Body of pancreas (tissue), 4 donors: Measurements from ENCODE around the gene PDE4D. TPM values are rescaled to one million over a fixed set of nuclear protein-coding genes. Genes with fewer than 3 reads are reported as not detected.
A peak's percentile ranks its signal among the peaks of the same experiment; 100 is the strongest.

Experiments used
- ATAC-seq: fragments of 150-250 bp; one replicate; pipeline ENCODE4 v1.9.1; 2016
- DNase-seq, 4 donors: peaks; one replicate each; pipeline ENCODE4 v3.0.0-alpha.2; 2019
- H3K27ac ChIP-seq, 4 donors: fragments of 200-600 bp; sonication (generic); 1 replicate in 3 of 4; 2 replicates in 1 of 4; pipeline versions ENCODE4 v1.5.1 to v1.6.1; 2016 to 2019; ENCODE audit warnings: mild to moderate bottlenecking in 1 of 4, mixed read lengths in 1 of 4, moderate library complexity in 1 of 4
- H3K27me3 ChIP-seq, 2 donors: fragments of 200-600 bp; sonication (generic); one replicate each; pipeline ENCODE4 v1.6.0; 2016; ENCODE audit warnings: mild to moderate bottlenecking in 1 of 2
- H3K36me3 ChIP-seq, 2 donors: fragments of 200-600 bp; sonication (generic); replicated peaks in 1 of 2; 2 replicates each; pipeline ENCODE4 v1.5.1; 2016; ENCODE audit warnings: low read depth in 2 of 2; ENCODE audit not compliant: insufficient read depth in 1 of 2
- H3K4me1 ChIP-seq: fragments of 200-600 bp; sonication (generic); one replicate; pipeline ENCODE4 v1.6.0; 2016
- H3K4me3 ChIP-seq, 2 donors: fragments of 200-600 bp; sonication (generic); 1 replicate in 1 of 2; 2 replicates in 1 of 2; pipeline ENCODE4 v1.5.1; 2016 to 2019
- H3K9me3 ChIP-seq, 3 donors: fragments of 200-600 bp; sonication (generic); 1 replicate in 2 of 3; 2 replicates in 1 of 3; pipeline ENCODE4 v1.5.1; 2016
- POLR2A ChIP-seq, 3 donors: fragments of 450-650 bp; IDR thresholded peaks; one replicate each; pipeline ENCODE4 v1.6.1; 2016; ENCODE audit warnings: antibody characterized with exemption in 3 of 3, mild to moderate bottlenecking in 2 of 3
- WGBS, 2 donors: methylation state at CpG; one replicate each; pipeline ENCODE4 v1.1.5; 2017; 5-methylcytosine and 5-hydroxymethylcytosine counted together
- intact Hi-C: fragments of 100-400 bp; cut with DNase I; formaldehyde crosslinking; loops from one replicate; pipeline ENCODE4 v1.15.1; 2023
- total RNA-seq, 2 donors: library from RNA; depleted of rRNA; stranded (reverse); fragments of >200 nt; gene quantifications; one replicate each; pipeline ENCODE4 v1.1.0, GENCODE V29; 2016
- TF ChIP-seq, protein P1 (sequence below), 7 experiments: fragments of 450-650 bp in 4 of 7; fragments of 200-600 bp in 3 of 7; sonication (generic) in 3 of 7; IDR thresholded peaks; one replicate each; pipeline ENCODE4 v1.5.1; 2016 to 2019; ENCODE audit warnings: antibody characterized with exemption in 7 of 7

PDE4D gene
- total RNA-seq, 2 donors from 2014 or later: 8.6 to 9.2 TPM

GRCh38 chr5:58950224-58950623, 943.3 kb downstream of the PDE4D start:
- 0 to 44% methylated on average over 1 to 2 of the region's 2 CpGs for WGBS, 2 donors
- ATAC-seq: no peak

GRCh38 chr5:58946230-58946629, 947.3 kb downstream of the PDE4D start:
- Histone ChIP-seq H3K4me1 (peaks cover 7% of the 10 kb centered on the region), H3K9me3 (no peaks in the 10 kb centered on the region), H3K27me3 (no peaks in the 10 kb centered on the region), H3K36me3 (no peaks in the 10 kb centered on the region), H3K27ac (no peak overlapping the region), H3K4me3 (no peak overlapping the region)
- whole genome bisulfite sequencing, 2 donors: 0 to 4% methylated on average over 1 of the region's 1 CpG
- intact Hi-C loops: no loop called here
- no peak for ATAC-seq
- TF ChIP-seq, protein P1, sequence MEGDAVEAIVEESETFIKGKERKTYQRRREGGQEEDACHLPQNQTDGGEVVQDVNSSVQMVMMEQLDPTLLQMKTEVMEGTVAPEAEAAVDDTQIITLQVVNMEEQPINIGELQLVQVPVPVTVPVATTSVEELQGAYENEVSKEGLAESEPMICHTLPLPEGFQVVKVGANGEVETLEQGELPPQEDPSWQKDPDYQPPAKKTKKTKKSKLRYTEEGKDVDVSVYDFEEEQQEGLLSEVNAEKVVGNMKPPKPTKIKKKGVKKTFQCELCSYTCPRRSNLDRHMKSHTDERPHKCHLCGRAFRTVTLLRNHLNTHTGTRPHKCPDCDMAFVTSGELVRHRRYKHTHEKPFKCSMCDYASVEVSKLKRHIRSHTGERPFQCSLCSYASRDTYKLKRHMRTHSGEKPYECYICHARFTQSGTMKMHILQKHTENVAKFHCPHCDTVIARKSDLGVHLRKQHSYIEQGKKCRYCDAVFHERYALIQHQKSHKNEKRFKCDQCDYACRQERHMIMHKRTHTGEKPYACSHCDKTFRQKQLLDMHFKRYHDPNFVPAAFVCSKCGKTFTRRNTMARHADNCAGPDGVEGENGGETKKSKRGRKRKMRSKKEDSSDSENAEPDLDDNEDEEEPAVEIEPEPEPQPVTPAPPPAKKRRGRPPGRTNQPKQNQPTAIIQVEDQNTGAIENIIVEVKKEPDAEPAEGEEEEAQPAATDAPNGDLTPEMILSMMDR (IDR thresholded peaks at IDR 0.05): no peak
- TF ChIP-seq POLR2A (IDR thresholded peaks at IDR 0.05): no peak
- DNase-seq: no peak

More at GRCh38 chr5:58950224-58950623, 943.3 kb downstream of the PDE4D start:
- Histone ChIP-seq H3K4me3 (no peak overlapping the region), H3K4me1 (no peaks in the 10 kb centered on the region), H3K9me3 (no peaks in the 10 kb centered on the region), H3K27me3 (no peaks in the 10 kb centered on the region), H3K27ac (no peak overlapping the region), H3K36me3 (no peaks in the 10 kb centered on the region)
- TF ChIP-seq, protein P1 (IDR thresholded peaks at IDR 0.05): no peak
- TF ChIP-seq POLR2A (IDR thresholded peaks at IDR 0.05): no peak
- intact Hi-C loops: no loop called here
- DNase-seq: no peak

GRCh38 chr5:58944221-58944620, 949.3 kb downstream of the PDE4D start:
- WGBS, 2 donors: 90 to 100% methylated on average over 1 of the region's 1 CpG
- intact Hi-C loops: no loop called here
- Histone ChIP-seq H3K4me1 (peaks cover 19% of the 10 kb centered on the region), H3K27ac (no peak overlapping the region), H3K27me3 (no peaks in the 10 kb centered on the region), H3K4me3 (no peak overlapping the region), H3K9me3 (no peaks in the 10 kb centered on the region), H3K36me3 (no peaks in the 10 kb centered on the region)
- ATAC-seq (no peak), DNase-seq (no peak)
- no peak for TF ChIP-seq POLR2A (IDR thresholded peaks at IDR 0.05)
- TF ChIP-seq, protein P1 (IDR thresholded peaks at IDR 0.05): no peak

DNA sequence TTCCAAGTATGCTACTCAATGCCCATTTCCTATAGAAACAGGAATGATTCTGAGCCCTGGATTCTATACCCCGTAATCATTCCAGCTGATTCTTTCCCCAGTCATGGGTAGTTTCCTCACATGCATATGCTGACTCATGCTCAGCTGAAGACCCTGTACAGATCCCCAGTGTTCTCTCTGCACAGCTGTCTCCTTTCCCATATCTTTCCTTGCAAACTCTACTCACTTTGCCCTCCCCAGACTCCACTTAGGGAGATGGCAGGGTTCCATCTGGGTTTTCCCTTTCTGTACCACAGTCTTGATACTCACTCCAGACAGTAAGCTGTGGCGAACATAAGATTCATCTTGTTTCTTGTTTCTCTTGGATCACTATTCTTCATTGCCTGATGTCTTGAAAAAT, 953.1 kb downstream of the PDE4D start:
- TF ChIP-seq POLR2A (IDR thresholded peaks at IDR 0.05): no peak
- TF ChIP-seq, protein P1 (IDR thresholded peaks at IDR 0.05): no peak
- 24 to 47% methylated on average over 2 of the region's 2 CpGs for WGBS, 2 donors

GRCh38 chr5:58939664-58940063, 953.9 kb downstream of the PDE4D start:
- ATAC-seq (no peak), DNase-seq (no peak)
- Histone ChIP-seq H3K36me3 (no peaks in the 10 kb centered on the region), H3K4me1 (peaks cover 19% of the 10 kb centered on the region), H3K27me3 (no peaks in the 10 kb centered on the region), H3K4me3 (no peak overlapping the region), H3K27ac (no peak overlapping the region), H3K9me3 (no peaks in the 10 kb centered on the region)
- WGBS, 2 donors: 95 to 97% methylated on average over 1 of the region's 1 CpG
- TF ChIP-seq POLR2A (IDR thresholded peaks at IDR 0.05): no peak
- TF ChIP-seq, protein P1 (IDR thresholded peaks at IDR 0.05): no peak
- intact Hi-C loops: no loop called here

More for the DNA sequence above, 953.1 kb downstream of the PDE4D start:
- H3K9me3 ChIP-seq: no peaks in the 10 kb centered on the region
- intact Hi-C loops: no loop called here
- peaks cover 19% of the 10 kb centered on the region for H3K4me1 ChIP-seq
- H3K27me3 ChIP-seq: no peaks in the 10 kb centered on the region
- peak; percentile 81 for ATAC-seq
- peak; percentile 23 to 71 (median 63) for DNase-seq
- no peaks in the 10 kb centered on the region for H3K36me3 ChIP-seq
- peak overlapping the region in 1 of 4 donors; percentile 26 for H3K27ac ChIP-seq
- H3K4me3 ChIP-seq: no peak overlapping the region
